Measurements from ENCODE around the gene HAVCR1.
"Not testable (repeated sequence)": the region's sequence is repeated elsewhere in the genome, so short reads cannot be mapped to it uniquely, and the experiment has no call there.

Gene HAVCR1

GRCh38 chr5:157059093-157059539, at the start of gene HAVCR1:
Gene HAVCR1, minus strand, starts transcription at chr5:157059116. Its CDS starts 1,173 bp downstream, at chr5:157057943.
- no peak for DNase-seq (ENCODE audit: low read depth in 1 of 2, low spot score in 1 of 2)

GRCh38 chr5:157107508-157107907, 48.6 kb upstream of the HAVCR1 start:
- DNase-seq (ENCODE audit: low read depth in 1 of 2, low spot score in 1 of 2): no peak

DNA sequence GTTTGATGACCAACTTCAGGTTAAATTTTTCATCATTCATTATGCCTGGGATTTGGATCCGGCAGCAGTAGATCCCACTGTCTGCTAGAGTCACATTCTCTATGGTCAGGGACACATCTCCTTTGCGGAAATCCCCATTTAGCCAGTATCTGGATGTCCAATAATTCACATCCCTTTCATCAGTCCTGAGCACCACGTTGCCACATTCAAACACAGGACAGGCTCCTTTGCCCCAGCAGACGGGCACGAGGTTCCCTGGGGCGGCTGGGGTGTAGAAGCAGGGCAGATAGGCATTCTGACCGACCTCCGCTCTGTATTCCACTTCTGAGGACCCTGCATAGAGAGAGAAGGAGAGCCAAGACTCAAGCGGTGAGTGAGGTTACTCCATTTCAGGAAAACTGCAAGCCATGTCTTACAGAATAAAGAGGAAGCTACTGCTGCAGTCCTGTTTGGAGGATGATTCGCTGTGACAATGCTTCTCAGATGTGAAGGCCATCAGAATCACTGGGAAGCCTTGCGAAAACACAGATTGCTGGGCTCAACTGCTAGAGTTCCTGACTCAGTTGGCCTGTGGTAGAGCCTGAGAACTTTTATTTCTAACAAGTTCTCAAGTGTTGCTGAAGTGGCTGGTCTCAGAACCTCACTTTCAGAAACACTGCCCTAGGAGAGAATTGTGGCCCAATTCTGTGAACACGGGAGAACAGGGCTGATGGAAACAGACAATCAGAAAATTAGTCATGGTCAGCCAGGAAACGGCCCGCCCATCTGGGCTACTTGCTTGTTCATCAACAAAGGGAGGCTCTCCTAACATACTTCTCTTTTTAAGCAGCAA, 47.9 kb upstream of the HAVCR1 start:
- no peak for DNase-seq (ENCODE audit: low read depth in 1 of 2, low spot score in 1 of 2)

DNA sequence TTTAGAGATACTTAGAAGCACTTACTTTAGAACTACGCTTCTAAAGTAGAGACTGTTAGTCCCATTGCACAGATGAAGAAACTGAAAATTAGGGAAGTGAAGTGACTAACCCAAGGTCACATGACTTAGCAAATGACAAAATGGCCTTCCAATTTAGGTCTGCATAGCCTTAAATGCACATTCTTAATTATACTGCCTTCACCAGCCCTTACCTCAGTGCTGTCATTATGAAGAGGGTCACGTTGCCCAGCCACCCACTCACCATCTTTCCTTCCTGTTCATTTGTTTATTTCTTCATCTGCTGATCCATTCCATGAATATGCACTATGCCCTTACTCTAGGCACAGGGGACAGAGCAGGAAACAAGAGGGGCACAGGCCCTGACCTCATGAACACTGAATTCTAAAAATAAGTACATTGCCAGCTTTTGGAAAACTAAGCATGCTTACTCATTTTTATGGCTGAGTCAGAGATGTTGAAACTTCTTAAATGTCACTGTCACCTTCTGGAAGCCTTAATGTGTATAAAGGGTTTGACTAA, 41.3 kb upstream of the HAVCR1 start:
- no peak for DNase-seq (ENCODE audit: low read depth in 1 of 2, low spot score in 1 of 2)

- DNase-seq (ENCODE audit: low read depth in 1 of 2, low spot score in 1 of 2): no peak
Observed at GRCh38 chr5:157088342-157088990, 29.6 kb upstream of the HAVCR1 start.

GRCh38 chr5:157086751-157087359, 27.9 kb upstream of the HAVCR1 start:
- no peak for DNase-seq (ENCODE audit: low read depth in 1 of 2, low spot score in 1 of 2)

- no peak for DNase-seq (ENCODE audit: low read depth in 1 of 2, low spot score in 1 of 2)
Observed at GRCh38 chr5:157085930-157086329, 27.0 kb upstream of the HAVCR1 start.

DNA sequence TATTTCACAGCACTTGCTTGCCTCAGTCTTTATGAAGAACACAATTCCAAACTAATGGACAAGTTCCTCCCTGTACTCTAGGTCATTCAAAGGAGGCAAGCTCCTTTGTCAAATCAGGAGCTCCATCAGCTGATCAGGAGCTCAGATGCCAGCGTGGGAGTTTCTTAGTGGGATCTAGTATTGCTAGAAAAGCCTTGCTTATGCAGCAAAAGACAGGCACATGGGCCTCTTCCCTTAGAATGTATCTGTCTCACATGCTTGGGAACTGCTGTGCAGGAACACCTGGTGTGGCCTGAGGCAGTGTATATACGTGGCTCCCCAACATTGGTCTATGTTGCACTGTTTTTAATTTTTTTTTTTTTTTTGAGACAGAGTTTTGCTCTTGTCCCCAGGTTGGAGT, 21.4 kb upstream of the HAVCR1 start:
- no peak for DNase-seq (ENCODE audit: low read depth in 1 of 2, low spot score in 1 of 2)

GRCh38 chr5:157076558-157076957, 17.6 kb upstream of the HAVCR1 start:
- DNase-seq (ENCODE audit: low read depth in 1 of 2, low spot score in 1 of 2): no peak

DNA sequence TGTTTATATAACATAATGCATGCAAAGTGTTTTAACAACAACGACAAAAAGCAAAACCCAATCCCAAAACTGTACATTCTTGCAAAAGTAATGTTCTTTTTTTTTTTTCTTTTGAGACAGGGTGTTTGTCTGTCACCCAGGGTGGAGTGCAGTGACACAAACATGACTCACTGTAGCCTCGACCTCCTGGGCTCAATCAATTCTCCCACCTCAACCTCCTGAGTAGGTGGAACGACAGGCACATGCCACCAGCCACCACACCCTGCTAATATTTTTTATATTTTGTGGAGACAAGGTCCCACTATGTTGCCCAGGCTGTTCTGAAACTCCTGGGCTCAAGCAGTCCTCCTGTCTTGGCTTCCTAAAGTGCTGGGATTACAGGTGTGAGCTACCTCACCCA, 13.6 kb upstream of the HAVCR1 start:
- no peak for DNase-seq (ENCODE audit: low read depth in 1 of 2, low spot score in 1 of 2)

GRCh38 chr5:157069949-157070348, 11.0 kb upstream of the HAVCR1 start:
- DNase-seq (ENCODE audit: low read depth in 1 of 2, low spot score in 1 of 2): no peak

DNA sequence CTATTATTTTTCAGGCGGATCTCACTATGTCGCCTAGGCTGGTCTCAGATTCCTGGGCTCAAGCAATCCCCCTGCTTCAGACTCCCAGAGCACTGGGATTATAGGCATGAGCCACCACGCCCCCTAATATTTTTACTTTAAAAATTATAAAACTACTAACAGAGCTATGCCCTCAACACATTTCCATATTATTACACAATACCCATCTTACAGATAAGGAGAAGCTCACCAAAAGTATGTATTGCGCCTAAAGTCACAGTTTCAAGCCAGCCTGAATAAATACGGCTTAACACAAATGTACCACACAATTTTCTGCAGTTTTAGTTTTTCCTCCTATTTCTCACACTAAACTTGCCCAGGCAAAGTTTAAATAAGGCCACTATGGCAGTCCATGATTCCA, 9.9 kb upstream of the HAVCR1 start:
- no peak for DNase-seq (ENCODE audit: low read depth in 1 of 2, low spot score in 1 of 2)

- DNase-seq (ENCODE audit: low read depth in 1 of 2, low spot score in 1 of 2): no peak
Observed at GRCh38 chr5:157068339-157068738, 9.4 kb upstream of the HAVCR1 start.

- DNase-seq (ENCODE audit: low read depth in 1 of 2, low spot score in 1 of 2): no peak
Observed at GRCh38 chr5:157067005-157067404, 8.1 kb upstream of the HAVCR1 start.

DNA sequence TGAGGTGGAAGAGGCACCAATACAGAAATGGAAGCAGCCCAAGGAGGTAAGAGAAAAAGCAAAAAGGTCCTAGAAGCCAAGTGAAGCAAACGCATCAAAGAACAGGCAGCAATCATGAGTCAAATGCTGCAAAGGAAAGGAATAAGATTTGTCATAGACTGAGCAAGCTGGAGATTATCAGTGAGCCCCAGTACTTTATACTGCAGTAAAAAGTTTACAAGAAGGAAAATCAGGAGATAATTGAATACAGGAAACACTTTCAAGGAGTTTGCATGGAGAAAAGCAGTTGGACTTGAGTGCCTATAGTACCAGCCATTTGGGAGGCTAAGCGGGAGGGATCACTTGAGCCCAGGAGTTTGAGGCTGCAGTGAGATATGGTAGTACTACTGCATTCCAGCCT, 7.2 kb upstream of the HAVCR1 start:
- no peak for DNase-seq (ENCODE audit: low read depth in 1 of 2, low spot score in 1 of 2)

DNA sequence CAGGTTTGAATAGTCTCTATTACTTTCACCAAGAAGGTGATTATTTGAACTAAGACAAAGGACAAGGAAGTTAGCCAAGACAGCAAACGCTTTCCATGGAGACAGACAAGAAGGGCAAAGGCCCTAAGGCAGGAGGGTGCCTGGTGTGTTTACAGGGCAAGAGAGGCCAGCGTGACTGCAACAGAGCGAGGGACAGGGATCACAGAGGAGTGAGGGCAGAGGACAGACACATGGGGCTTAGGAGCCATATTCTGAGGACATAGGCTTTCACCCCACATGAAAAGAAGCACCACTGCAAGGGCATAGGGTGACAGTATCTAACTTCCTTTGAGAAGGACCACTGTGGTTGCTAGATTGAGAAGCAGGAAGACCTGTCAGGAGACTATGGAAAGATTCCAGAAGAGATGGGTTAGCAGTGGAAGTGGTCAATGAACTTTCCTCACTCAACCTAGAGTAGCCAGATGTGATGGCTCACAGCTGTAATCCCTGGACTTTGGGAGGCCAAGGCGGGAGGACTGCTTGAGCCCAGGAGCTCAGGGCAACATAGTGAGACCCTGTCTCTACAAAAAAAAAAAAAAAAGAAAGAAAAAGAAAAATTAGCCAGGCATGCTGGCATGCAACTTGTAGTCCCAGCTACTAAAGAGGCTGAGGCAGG, 5.0 kb upstream of the HAVCR1 start:
- DNase-seq (ENCODE audit: low read depth in 1 of 2, low spot score in 1 of 2): no peak

DNA sequence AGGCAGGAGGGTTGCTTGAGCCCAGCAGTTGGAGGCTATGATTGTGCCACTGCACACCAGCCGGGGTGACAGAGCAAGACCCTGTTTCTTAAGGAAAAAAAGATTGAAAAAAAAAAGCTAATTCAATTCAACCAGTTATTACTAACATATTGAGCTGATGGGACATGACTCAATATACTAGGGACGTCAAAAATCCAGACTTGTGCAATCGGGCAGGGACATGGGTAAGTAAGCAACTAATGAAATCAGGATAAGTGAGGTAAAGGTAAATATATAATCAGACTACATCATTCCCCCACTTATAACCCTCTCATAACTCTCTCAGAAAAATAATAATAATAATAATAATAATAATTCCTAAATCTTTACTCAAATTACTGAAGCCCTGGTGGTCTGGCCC, 975 bp upstream of the HAVCR1 start:
- DNase-seq (ENCODE audit: low read depth in 1 of 2, low spot score in 1 of 2): no peak

- DNase-seq (ENCODE audit: low read depth in 1 of 2, low spot score in 1 of 2): no peak
Observed at GRCh38 chr5:157057459-157058370, 1.2 kb downstream of the HAVCR1 start.

- not testable (repeated sequence) for DNase-seq (ENCODE audit: low read depth in 1 of 2, low spot score in 1 of 2)
Observed at GRCh38 chr5:157056848-157057247, 2.1 kb downstream of the HAVCR1 start.

GRCh38 chr5:157051604-157052245, 7.2 kb downstream of the HAVCR1 start:
- no peak for DNase-seq (ENCODE audit: low read depth in 1 of 2, low spot score in 1 of 2)

All from stimulated activated CD4-positive, alpha-beta T cell treated with anti-CD3 and anti-CD28 coated beads, Interleukin-15, amount 100 ng/mL, for 1 hour (primary cell).